GM21526 (cell line): ENCODE data around the gene FBXL13.
"Not testable (repeated sequence)": the region's sequence is repeated elsewhere in the genome, so short reads cannot be mapped to it uniquely, and the experiment has no call there.

Experiments used
- ATAC-seq: cut with Tn5 transposase; IDR thresholded peaks from one replicate; pipeline ENCODE4 v1.9.1; 2021; ENCODE audit warnings: moderate library complexity; ENCODE audit not compliant: unreplicated experiment, low FRiP score

The FBXL13 gene

DNA sequence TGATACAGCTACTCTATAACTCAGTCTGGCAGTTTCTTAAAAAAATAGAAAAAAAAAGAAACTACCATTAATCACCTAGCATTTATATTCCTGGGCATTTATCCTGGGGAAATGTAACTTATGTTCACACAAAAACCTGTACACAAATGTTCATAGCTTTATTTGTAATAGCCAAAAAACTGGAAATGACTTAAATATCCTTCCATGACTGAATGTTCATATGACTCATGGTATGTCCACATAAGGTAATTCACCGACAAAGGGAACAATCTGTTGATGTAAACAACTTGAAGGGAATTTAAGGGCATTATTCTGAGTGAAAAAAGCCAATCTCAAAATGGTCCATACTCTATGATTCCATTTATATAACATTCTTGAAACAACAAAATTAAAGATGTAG is 280.0 kb downstream of the FBXL13 start:
- ATAC-seq, result not testable (repeated sequence)

DNA sequence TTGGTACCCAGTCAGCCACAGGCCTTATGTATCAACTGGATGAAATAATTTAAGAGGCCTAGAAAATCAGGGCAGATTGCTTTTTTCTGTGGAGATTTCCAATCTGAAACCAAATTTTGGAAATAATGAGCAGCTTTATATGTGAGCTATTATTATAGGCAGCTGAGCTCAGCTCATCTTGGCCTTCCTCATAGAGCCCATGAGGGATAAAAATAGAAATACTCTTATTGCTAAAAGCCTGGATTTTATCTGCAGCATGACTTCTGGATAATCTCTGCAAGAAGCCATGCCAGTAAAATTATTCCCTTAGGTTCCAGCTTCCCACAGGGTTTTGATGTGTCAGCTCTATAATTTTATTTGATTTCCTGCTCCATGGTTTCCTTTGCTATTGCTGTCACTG is 282.8 kb downstream of the FBXL13 start:
- not testable (repeated sequence) for ATAC-seq

DNA sequence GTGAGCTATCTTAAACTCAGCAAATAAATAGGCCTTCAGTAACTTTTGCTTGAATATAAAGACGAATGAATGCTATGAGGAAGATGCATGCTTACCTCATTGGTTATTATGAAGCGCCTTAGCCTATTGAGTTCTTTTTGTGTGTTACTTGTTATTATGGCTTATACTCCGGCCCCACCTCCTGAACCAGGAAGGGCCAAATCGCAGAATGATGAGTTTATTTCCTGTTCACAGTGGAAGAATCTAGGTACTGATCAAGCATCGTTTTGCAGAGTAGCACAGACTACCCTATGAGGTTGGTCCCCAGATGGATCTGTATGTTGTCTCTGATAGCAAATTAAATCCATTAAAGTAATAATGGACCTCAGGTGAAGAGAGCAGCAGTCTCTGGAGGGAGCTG is 283.2 kb downstream of the FBXL13 start:
- ATAC-seq, result not testable (repeated sequence)

DNA sequence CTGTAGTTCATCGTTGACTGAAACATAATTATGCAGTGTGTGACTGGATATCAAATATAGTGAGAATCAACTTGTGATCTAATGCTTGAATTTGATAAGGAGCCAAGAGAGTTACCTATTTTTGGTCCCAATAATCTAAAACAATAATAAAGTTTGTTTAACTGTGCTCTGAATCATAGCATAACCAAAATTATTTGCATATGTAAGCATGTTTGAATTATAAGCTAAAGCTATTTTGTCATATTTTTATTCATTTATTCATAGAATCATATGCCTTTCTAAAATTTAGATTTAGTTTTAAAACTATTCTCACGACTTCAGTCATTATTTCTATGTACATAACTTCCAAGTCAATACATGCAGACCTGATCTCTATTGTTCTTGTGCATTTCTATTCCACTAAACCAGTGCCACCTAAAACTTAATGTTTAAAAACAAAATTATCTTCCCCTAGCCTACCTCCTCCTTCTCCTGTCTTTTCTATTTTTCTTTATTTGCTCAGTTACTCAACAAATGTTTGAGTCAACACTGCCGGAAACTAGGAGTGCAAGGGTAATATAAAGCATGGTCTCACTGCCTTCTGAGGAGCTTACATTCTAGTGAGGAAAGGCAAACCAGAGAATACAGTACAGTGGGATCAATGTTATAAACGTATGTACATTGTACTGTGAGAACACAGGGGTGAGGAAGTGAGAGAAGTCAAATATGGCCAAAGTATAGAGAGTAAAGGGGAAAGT is 284.1 kb downstream of the FBXL13 start:
- not testable (repeated sequence) for ATAC-seq

DNA sequence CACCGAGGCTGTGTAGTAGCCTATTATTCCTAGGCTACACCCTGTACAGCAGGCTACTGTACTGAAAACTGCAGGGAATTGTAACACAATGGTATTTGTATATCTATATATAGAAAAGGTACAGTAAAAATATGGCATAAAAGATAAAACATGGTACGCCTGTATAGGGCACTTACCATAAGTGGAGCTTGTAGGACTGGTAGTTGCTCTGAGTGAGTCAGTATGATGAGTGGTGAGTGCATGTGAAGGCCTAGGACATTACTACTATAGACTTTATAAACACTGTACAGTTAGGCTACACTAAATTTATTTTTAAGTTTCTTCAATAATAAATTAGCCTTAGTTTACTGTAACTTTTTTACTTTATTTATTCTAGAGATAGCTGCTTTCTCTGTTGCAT is 285.8 kb downstream of the FBXL13 start:
- not testable (repeated sequence) for ATAC-seq

DNA sequence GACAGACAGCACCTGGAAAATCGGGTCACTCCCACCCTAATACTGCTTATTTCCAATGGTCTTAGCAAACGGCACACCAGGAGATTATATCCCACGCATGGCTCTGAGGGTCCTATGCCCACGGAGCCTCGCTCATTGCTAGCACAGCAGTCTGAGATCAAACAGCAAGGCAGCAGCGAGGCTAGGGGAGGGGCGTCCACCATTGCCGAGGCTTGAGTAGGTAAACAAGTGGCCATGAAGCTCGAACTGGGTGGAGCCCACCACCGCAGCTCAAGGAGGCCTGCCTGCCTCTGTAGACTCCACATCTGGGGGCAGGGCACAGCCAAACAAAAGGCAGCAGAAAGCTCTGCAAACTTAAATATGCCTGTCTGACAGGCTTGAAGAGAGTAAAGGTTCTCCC is 293.7 kb downstream of the FBXL13 start:
- not testable (repeated sequence) for ATAC-seq

DNA sequence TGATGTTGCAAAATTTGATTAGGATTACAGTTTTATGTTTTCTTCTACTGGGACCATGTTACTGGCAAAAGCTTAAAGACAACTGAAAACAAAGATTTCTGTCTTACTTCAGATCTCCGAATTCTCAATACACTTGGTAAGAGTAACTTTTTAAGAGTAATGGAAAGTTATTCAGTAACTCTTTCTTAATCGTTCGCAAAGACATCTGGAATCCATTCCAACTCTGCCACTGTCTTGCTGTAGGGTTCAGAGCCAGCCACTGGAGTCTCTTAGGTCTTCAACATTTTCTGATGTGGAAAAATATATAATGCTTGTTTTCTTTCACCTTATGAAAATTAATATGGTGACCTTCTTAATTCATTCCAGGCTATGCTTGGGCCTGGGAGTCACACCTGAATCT is 295.9 kb downstream of the FBXL13 start:
- ATAC-seq, result not testable (repeated sequence)

DNA sequence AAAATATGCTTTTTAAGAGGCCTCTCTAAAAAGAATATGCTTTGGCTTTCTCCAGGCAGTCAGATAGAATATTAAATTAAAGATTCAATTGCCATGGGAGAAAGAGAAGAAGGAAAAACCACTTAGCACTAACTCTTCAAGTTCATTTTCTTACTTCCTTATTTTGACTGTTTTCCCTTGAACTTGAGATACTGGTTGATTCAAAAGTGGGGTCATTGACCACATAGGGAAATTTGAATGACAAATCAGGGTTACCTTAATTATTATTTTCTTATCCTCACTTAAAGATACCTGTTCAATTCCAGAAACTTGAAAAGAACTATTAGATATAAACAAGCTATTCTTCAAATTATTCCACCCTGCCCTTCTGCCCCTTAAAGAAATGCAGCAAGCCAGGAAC is 298.4 kb downstream of the FBXL13 start:
- not testable (repeated sequence) for ATAC-seq

DNA sequence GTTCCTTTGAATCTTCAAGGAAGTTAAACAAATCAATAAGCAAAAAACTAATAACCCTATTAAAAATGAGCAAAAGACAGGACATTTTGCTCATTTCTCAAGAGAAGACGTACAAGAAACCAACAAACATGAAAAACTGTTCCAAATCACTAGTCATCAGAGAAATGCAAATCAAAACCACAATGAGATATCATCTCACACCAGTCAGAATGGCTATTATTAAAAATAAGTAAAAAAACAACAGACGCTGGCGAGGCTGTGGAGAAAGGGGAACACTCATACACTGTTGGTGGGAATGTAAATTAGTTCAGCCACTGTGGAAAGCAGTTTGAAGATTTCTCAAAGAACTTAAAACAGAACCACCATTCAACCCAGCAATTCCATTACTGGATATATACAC is 304.1 kb downstream of the FBXL13 start:
- ATAC-seq, result not testable (repeated sequence)

DNA sequence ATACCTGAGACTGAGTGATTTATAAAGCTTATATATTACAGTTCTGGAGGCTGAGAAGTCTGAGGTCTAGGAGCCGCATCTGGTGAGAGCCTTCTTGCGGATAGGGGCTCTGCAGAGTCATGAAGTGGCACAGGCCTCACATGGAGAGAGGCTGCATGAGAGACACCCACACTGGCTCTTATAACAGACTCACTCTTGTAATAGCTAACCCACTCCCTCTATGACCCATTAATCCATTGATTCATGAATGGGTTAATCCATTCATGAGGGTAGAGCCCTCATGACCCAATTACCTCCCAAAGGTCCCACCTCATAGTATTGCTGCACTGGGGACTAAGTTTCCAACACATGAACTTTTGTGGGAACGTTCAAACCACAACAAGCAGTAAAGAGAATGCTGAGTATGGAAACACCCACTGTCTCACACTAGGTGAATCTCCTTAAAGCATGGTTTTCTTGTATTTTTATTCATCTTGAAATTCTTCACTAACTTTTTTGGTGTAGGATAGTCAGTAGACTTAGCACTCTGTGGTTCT is 304.9 kb downstream of the FBXL13 start:
- ATAC-seq, result not testable (repeated sequence)

DNA sequence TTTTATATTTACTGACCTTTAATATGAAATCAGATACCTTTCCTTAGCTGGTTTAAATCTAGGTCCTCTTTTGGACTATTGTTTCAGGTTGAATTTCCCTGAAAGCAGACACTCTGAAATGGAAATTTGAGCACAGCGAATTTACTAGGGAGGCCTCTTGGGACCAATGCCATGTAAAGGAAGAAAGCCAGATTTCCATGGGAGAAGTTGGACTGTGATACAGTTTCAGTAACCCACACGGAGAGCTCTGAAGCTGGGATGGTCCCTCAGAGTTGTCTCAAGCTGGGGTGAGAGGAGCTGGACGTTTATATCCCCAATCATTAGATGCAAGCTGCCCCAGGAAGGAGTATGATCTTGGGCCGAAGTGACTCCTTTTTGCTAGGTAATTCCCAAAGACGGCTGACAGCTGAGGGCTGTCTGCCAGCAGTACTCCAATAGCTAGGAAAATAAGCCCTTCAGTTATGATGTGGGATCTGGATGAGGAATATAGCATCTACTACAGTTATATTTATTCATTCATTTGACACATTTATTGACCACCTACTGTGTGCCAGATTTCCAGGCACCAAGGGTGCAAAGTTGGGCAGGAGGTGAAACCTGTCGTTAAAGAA is 311.2 kb downstream of the FBXL13 start:
- not testable (repeated sequence) for ATAC-seq
